Renal cortical epithelial cell (primary cell): ENCODE results near the gene TRAF2. TPM values are rescaled to one million over a fixed set of nuclear protein-coding genes. Genes with fewer than 3 reads are reported as not detected.

Experiments
- DNase-seq: peaks from one replicate; pipeline ENCODE4 v3.0.0-alpha.2; 2011; ENCODE audit warnings: low read depth
- total RNA-seq: library from RNA; depleted of rRNA; stranded (reverse); fragments of >200 nt; gene quantifications from 2 replicates; pipeline ENCODE4 v1.2.3, GENCODE V29; 2014

TRAF2 gene
- total RNA-seq, 1 donor from 2014 or later, result 21.9 TPM

DNA sequence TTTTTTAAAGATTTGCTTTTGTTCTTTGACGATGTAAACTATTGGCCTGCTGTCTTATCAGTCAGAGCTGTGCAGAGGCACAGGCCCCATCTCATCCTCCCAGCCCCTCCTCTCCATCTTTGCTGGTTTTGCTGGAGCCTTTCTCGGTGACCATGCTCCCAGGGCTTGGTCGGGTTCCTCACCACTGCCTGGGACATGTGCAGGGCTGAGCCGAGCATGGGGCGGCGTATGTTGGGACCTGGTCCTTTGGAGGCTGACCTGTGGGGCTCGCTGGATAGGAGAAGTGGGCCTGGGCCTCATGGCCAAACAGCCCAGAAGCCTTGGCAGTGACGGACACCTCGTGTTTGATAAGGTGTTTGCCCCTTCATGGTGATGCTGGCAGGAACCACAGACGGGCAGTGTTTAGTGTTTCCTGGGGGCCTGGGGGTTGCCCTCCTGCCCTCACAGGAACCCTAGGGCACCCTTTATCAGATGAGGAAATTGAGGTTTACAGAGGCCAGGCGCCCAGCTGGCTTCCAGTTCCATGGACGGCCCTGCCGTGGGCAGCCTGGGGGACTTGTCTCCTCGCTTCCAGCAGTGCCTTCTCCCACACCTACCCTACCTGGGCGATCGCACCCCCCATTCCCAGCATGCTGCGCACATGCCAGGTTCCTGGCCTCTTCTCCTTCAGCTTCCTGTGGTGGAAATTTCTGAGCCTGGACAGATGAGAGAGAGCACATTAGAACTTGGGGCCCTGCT, 27.6 kb downstream of the TRAF2 start:
- DNase-seq, result no peak

GRCh38 chr9:136915632-136916329, 29.5 kb downstream of the TRAF2 start:
- no peak for DNase-seq

GRCh38 chr9:136916330-136917184, 30.2 kb downstream of the TRAF2 start:
- DNase-seq, result no peak

DNA sequence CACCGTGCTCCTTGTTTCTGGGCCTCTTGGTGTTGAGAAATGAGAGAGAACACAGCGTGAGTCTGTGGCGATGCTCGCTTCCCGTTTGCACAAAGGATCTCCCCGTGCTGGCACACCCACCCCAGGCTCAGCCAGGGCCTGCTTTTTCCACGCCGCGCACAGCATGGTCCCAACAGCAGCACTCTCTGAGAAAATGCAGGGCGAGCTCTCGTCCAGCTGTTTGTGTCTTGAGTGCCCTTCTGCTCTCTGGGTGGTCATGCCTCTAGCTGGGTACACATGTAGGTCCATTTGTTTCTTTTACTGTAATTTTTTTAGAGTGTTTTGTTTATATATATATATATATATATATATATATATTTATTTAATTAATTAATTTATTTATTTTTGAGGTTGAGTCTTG, 31.6 kb downstream of the TRAF2 start:
- DNase-seq, result no peak

DNA sequence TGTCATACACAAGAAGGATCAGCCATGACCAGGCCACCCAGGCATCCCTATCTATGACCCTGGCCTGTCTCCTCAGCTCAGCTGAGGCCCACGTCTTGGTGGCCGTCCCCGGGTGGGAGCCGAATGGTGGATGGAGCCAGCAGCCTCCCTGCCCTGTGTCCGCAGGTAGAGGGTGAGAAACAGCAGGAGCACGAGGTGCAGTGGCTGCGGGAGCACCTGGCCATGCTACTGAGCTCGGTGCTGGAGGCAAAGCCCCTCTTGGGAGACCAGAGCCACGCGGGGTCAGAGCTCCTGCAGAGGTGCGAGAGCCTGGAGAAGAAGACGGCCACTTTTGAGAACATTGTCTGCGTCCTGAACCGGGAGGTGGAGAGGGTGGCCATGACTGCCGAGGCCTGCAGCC, 33.8 kb downstream of the TRAF2 start:
- no peak for DNase-seq

DNA sequence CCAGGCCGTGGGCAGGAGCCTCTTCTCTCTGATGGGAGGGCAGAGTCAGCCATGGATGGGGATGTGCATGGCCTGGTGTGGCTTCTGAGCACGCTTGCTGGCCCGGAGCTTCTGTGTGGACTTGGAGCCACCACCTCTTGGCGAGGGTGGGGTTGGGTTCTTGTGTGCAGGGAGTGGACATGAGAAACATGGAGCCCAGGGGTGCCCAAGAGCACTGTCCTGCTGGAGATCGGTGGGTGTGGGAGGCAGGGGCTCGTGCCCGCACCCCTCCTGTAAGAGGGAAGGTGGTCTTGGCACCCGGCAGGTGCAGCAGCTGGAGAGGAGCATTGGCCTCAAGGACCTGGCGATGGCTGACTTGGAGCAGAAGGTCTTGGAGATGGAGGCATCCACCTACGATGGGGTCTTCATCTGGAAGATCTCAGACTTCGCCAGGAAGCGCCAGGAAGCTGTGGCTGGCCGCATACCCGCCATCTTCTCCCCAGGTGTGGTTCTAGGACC, 34.5 kb downstream of the TRAF2 start:
- DNase-seq, result no peak

GRCh38 chr9:136921307-136921706, 35.0 kb downstream of the TRAF2 start:
- DNase-seq, result no peak

DNA sequence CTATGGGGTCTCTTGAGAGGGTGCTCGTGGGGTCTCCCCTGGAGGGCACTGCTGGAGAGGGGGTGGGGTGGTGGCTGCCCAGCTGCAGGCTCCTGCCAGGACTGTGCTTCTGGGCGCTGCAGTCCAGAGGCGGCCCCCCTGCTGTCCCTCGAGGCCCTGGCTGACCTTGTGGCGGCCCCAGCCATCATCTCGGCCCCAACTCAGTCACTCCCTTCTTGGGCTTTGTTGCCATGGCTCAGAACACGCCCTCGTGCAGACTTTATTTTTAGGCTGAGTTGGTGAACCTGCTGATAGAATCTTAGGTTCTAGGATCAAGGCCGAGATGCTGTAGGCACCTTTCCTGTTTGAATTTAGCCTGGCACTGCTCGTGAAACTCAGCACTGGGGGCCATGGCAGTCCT, 35.4 kb downstream of the TRAF2 start:
- DNase-seq, result no peak

GRCh38 chr9:136922540-136922939, 36.2 kb downstream of the TRAF2 start:
- DNase-seq, result no peak

GRCh38 chr9:136923881-136924280, 37.6 kb downstream of the TRAF2 start:
- no peak for DNase-seq

DNA sequence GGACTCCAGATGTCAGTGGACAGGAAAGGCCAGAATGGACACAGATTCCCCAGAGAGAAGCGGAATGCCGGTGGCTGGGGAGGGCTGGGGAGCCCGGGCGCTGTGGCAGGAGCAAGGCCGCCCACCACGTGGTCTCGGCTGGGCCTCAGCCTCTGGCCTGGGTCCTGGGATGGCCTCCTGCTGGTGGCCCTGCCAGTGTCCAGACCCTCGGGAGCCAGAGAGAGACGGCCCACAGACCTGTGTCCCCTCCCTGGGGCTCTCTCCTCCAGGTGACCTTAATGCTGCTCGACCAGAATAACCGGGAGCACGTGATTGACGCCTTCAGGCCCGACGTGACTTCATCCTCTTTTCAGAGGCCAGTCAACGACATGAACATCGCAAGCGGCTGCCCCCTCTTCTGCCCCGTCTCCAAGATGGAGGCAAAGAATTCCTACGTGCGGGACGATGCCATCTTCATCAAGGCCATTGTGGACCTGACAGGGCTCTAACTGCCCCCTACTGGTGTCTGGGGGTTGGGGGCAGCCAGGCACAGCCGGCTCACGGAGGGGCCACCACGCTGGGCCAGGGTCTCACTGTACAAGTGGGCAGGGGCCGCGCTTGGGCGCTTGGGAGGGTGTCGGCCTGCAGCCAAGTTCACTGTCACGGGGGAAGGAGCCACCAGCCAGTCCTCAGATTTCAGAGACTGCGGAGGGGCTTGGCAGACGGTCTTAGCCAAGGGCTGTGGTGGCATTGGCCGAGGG, 39.3 kb downstream of the TRAF2 start:
- DNase-seq, result no peak

DNA sequence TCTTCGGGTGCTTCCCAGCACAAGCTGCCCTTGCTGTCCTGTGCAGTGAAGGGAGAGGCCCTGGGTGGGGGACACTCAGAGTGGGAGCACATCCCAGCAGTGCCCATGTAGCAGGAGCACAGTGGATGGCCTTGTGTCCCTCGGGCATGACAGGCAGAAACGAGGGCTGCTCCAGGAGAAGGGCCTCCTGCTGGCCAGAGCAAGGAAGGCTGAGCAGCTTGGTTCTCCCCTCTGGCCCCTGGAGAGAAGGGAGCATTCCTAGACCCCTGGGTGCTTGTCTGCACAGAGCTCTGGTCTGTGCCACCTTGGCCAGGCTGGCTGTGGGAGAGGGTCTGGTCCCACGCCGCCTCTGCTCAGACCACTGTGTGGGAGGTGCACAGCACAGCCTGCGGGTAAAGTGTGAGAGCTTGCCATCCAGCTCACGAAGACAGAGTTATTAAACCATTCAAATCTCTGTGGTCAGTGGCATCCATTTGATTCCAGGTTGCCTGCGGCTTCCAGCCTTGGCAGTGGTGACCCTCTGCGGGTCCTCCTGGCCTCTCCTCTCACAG, 39.9 kb downstream of the TRAF2 start:
- DNase-seq, result no peak

- DNase-seq, result no peak
These were observed 40.4 kb downstream of the TRAF2 start for GRCh38 chr9:136926749-136927148.

DNA sequence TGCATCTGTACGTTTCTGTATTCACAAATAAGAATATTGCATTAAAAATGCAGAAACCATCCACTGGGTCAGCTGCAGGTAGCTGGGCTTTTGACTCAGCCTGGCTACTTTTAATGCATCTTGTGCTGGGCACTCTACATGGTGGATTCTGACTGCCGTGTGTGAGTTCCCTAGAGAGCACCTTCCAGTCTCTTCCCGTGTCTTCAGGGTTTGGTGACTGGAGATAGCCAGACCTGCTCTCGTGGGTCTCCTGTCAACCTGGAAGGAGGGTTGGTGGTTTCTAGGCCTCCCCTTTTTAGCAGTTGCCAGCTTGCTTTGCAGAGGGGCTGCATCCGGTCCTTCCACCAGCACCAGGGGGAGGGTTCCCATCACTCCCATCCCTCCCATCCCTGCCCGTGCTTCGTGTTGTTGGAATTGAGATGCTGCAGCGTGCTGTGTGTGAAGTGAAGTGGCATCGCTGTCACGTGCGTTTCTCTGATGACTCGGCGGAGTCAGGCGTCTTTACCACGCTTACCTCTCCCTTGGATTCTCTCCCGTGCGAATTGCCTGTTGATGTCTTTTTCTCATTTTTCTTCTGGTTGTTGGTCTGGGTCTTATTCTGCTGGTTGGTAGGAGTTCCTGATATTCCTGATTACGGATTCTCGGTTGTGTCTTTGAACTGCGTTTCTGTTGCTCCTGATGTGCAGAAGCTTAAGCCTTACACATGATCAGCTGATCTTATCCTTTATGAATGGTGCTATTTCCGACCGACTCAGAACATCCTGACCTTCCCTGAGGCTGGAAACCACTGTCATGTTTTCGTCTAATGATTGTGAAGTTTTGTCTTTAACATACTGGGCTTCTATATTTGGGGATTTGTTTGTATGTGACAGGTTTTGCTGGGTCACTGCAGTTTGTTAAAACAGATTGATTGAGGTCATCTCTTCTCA, 41.3 kb downstream of the TRAF2 start:
- no peak for DNase-seq

DNA sequence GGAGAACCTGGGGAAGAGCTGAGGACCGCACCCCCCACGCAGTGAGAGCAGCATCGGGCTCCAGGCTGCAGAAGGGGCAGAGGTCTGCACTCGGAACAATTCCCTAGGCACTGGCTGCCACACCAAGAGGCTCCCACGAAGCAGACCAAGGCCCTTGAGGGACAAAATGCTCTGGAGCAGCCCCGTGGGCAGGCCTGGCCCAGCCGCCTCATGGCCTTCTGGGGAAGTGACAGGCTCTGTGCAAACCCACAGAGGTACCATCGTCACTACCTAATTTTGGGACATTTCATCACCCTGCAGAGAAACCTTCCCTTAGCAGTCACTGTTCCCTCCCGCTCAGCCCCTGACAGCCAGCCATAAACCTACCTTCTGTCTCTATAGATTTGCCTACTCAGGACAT, 42.3 kb downstream of the TRAF2 start:
- DNase-seq, result no peak

DNA sequence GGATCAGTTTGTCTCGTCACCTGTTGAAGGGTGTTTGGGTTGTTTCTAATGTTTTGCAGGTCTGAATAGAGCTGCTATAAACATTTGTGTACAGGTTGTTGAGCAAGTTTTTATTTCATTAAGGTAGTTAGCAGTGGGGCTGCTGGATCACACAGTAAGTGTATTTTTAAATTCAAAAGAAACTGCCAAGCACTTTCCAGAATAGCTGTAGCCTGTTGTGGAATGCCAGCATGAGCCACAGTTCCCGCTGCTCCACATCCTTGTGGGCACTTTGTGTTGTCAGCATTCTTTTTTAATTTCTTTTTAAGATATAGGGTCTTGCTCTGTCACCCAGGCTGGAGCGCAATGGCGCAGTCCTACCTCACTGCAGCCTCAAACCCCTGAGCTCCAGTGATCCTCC, 43.7 kb downstream of the TRAF2 start:
- no peak for DNase-seq

- no peak for DNase-seq
These were observed 45.4 kb downstream of the TRAF2 start for GRCh38 chr9:136931611-136932130.

GRCh38 chr9:136934277-136934676, 48.0 kb downstream of the TRAF2 start:
- DNase-seq, result no peak

- no peak for DNase-seq
These were observed 49.3 kb downstream of the TRAF2 start for GRCh38 chr9:136935651-136936050.

DNA sequence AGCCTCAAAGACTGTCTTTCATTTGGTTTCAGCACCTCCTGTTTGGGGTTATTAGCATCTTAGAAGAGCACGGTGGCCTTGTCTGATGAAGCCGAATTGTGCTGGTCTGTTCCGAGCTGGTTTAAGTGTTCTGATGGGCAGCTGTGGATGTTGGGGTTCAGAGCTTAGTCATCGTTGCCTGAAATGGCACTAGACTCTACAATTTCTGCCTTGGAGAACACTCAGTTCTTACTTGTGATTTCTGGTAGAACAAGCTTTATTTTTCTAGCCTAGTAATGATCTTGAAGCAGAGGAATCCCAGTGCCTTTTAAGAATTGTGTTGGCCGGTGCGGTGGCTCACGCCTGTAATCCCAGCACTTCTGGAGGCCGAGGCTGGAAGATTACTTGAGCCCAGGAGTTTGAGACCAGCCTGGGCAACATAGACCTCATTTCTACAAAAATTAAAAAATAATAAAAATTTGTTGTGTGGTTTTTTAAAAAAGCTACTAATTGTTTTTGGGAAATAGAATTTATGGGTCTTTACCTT, 50.4 kb downstream of the TRAF2 start:
- no peak for DNase-seq
